Endothelial cell of hepatic sinusoid (primary cell): ENCODE results near the gene LRRC27.

Source experiments
- in situ Hi-C: cut with HindIII; loops from 2 replicates; pipeline ENCODE4 v1.10.0; 2017; ENCODE audit warnings: low sequenced_read_pairs

Gene LRRC27

GRCh38 chr10:132354356-132355094, 22.5 kb downstream of the LRRC27 start:
- in situ Hi-C loops, result no loop called here

DNA sequence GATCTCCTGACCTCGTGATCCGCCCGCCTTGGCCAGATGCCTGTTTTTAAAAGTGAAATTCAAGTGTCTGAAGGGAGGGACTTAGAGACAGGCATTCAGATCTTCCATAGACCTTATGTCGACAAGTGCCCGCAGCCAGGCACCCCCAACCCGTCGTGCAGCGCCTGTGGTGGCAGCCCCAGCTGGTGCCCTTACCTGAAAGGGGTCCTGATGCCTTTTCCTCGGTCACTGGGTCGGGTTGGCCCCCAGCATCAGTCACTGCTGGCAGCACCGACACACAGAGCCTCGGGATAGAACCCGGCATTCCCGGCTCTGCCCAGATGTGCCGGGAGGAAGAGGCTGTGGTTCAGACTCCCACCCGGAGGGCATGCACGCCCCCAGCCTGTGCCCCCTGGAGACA, 23.3 kb downstream of the LRRC27 start:
- in situ Hi-C loops, result no loop called here

- in situ Hi-C loops, result no loop called here
These were observed 23.8 kb downstream of the LRRC27 start for GRCh38 chr10:132355754-132356153.

GRCh38 chr10:132356621-132357195, 24.7 kb downstream of the LRRC27 start:
- in situ Hi-C loops, result no loop called here

GRCh38 chr10:132357286-132358058, 25.5 kb downstream of the LRRC27 start:
- in situ Hi-C loops, result no loop called here

DNA sequence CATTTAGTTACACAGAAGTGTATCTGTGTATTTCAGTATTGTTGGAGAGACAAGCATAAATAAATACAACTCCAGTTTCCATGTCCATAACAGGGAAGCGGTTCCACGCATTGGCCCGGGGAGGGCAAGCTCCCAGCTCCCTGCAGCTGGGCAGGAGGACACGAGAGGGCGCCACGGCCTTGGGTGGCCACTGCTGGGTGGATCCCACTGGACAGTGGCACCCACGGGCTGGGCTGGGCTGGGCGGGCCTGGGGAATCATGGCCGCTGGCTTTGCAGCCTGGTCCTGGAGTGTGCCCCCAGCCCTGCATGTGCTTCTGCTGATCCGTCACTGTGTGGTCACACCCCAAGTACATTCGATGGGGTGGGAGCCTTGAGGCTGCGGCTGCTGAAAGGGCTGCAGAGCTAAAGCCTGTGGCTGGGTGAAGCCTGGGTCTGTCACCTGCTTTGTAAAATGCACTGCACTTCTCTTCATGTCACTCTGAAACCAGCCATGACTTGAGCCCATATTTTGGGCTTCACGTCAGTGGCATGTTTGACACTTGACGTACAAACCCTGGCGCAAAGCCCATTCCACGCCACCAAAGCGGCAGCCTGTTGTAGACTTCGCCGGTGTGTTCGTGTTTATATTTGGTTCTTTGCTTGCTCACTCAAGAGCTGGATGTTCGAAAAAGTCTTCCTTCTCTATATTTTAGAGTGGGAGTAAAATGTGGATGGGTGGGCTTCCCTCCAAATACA, 27.5 kb downstream of the LRRC27 start:
- in situ Hi-C loops, result no loop called here

- in situ Hi-C loops, result no loop called here
These were observed 28.9 kb downstream of the LRRC27 start for GRCh38 chr10:132360766-132361447.

DNA sequence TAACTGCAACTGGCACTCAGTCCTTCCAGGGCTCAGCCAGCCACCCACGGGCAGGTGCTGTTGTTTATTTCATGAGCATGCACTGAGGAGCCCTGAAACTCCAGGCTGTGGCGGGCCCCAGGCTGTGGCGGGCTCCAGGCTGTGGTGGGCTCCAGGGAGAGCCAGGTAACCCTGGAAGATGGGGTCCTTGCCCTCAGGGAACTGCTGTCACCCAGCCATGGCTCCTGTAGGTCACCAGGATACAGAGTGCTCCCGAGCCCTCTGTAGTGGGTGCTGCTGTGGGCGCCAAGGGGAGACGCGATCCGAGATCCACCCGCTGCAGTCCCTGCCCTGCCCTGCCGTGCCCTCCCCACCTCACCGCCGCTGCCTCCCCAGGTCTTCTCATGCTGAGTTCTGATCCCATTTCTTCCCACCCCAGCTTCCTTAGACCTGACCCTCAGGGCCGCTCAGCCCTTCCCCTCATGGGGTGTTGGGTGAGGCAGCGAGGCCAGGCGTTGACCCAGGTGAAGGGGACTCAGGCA, 29.6 kb downstream of the LRRC27 start:
- in situ Hi-C loops, result no loop called here

DNA sequence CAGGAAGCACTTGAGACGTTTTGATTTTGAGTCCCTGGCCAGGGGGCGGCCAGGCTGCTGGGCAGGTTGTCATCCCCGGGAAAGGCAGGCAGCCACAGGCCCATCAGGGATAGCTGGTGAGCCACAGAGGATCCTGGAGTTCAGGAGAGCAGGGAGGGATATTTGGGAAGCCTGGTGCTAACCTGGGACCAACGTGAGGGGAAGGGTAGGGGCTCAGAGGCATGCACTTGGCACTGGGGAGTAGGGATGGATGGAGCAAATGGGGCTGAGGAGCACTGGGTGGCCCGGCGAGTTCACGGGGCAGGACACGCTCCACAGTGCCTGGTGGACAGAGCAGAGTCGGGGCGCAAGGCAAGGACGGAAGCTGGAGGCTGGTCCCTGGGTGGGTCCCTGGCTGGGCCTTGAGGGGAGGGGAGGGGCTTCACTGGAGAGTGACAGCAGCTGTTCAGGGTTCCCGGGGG, 30.2 kb downstream of the LRRC27 start:
- in situ Hi-C loops, result no loop called here

DNA sequence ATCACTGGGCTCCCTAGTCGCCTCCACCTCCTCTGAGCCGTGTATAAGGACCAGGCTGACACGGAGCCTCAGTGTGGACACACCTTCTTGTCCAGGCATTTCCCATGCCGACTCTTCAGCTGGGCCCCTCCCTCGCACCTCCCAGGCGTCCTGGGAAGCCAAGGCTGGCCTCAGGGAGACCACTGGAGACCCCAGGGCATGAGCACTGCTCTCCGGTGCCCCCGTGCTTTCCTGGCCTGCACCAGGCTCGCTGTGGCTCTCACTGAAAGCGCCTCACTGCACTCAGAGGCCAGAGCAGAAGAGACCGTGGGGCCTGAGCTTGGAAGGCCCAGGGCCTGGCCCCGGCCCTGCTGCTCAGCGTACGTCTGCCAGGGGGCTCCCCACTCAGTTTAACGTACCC, 31.4 kb downstream of the LRRC27 start:
- in situ Hi-C loops, result no loop called here

- in situ Hi-C loops, result no loop called here
These were observed 32.1 kb downstream of the LRRC27 start for GRCh38 chr10:132363921-132364593.

GRCh38 chr10:132364594-132364970, 32.6 kb downstream of the LRRC27 start:
- in situ Hi-C loops, result no loop called here

- in situ Hi-C loops, result no loop called here
These were observed 33.1 kb downstream of the LRRC27 start for GRCh38 chr10:132365102-132365501.

- in situ Hi-C loops, result no loop called here
These were observed 34.0 kb downstream of the LRRC27 start for GRCh38 chr10:132366006-132366405.

DNA sequence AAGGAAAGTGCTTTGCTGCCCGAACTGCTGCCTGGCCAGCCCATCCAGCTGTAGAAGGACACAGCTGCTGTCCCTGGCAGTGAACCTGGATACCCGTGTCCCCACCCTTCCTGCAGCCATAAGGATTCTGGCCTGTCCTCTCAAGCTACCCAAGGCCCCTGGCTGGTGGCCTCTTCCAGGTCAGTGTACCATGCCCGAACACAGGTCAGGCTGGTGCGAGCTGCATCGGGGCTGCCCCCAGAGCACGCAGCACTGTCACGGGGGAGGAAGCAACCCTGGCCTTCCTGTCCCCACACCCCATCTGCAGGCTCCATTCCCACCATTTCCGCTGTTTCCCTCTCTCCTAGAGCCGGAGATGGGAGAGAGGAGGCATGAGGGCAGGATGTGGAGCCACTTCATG, 34.5 kb downstream of the LRRC27 start:
- in situ Hi-C loops, result no loop called here

DNA sequence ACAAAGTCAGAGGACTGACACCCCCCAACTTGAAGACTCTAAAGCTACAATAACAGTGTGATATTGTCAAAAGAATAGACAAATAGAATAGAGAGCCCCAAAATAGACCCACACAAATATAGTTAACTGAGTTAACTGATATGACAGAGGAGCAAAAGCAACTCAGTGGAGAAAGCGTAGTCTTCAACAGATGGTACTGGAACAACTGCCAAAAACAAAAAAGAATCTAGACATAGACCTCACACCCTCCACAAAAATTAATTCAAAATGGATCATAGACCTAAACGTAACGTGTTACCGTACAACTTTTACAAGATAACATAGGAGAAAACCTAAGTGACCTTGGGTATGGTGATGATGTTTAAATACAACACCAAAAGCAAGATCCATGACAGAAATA, 36.4 kb downstream of the LRRC27 start:
- in situ Hi-C loops, result no loop called here

GRCh38 chr10:132368881-132369635, 37.1 kb downstream of the LRRC27 start:
- in situ Hi-C loops, result no loop called here

GRCh38 chr10:132369636-132370185, 37.7 kb downstream of the LRRC27 start:
- in situ Hi-C loops, result no loop called here
